Measurements from ENCODE around the gene ZP1.

Gene ZP1

GRCh38 chr11:60844045-60844869 lies 23.1 kb upstream of the ZP1 start:
- no peak for DNase-seq

GRCh38 chr11:60844870-60845221 lies 22.5 kb upstream of the ZP1 start:
- DNase-seq: no peak

- no peak for DNase-seq
Observed at GRCh38 chr11:60845338-60845737, 22.0 kb upstream of the ZP1 start.

GRCh38 chr11:60847281-60847680 lies 20.1 kb upstream of the ZP1 start:
- DNase-seq: no peak

- DNase-seq: no peak
Observed at GRCh38 chr11:60847896-60848295, 19.4 kb upstream of the ZP1 start.

GRCh38 chr11:60848714-60849151 lies 18.6 kb upstream of the ZP1 start:
- DNase-seq: no peak

GRCh38 chr11:60849641-60850520 lies 17.5 kb upstream of the ZP1 start:
- DNase-seq: no peak

- DNase-seq: no peak
Observed at GRCh38 chr11:60851327-60852104, 15.8 kb upstream of the ZP1 start.

GRCh38 chr11:60852117-60852981 lies 15.0 kb upstream of the ZP1 start:
- no peak for DNase-seq

- no peak for DNase-seq
Observed at GRCh38 chr11:60852982-60853950, 14.1 kb upstream of the ZP1 start.

GRCh38 chr11:60854140-60854846 lies 13.0 kb upstream of the ZP1 start:
- DNase-seq: no peak

- no peak for DNase-seq
Observed at GRCh38 chr11:60854847-60855725, 12.3 kb upstream of the ZP1 start.

- DNase-seq: no peak
Observed at GRCh38 chr11:60855726-60856633, 11.4 kb upstream of the ZP1 start, which contains the start of gene PTGDR2. Gene PTGDR2, minus strand, starts transcription at chr11:60855950. Its CDS starts 2,228 bp downstream, at chr11:60853722.

- DNase-seq: no peak
Observed at GRCh38 chr11:60857378-60858232, 9.7 kb upstream of the ZP1 start.

GRCh38 chr11:60858236-60858635 lies 9.1 kb upstream of the ZP1 start:
- DNase-seq: no peak

- peak; percentile 41 for DNase-seq
Observed at GRCh38 chr11:60858731-60859464, 8.4 kb upstream of the ZP1 start.

All from MV-4-11 (cell line).